GM18907 (cell line): ENCODE data around the gene C1QTNF1.

ENCODE experiments used
- ATAC-seq: cut with Tn5 transposase; IDR thresholded peaks from one replicate; pipeline ENCODE4 v1.9.1; 2021; ENCODE audit warnings: mild to moderate bottlenecking, moderate library complexity; ENCODE audit not compliant: unreplicated experiment

Gene C1QTNF1, protein sequence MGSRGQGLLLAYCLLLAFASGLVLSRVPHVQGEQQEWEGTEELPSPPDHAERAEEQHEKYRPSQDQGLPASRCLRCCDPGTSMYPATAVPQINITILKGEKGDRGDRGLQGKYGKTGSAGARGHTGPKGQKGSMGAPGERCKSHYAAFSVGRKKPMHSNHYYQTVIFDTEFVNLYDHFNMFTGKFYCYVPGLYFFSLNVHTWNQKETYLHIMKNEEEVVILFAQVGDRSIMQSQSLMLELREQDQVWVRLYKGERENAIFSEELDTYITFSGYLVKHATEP

DNA sequence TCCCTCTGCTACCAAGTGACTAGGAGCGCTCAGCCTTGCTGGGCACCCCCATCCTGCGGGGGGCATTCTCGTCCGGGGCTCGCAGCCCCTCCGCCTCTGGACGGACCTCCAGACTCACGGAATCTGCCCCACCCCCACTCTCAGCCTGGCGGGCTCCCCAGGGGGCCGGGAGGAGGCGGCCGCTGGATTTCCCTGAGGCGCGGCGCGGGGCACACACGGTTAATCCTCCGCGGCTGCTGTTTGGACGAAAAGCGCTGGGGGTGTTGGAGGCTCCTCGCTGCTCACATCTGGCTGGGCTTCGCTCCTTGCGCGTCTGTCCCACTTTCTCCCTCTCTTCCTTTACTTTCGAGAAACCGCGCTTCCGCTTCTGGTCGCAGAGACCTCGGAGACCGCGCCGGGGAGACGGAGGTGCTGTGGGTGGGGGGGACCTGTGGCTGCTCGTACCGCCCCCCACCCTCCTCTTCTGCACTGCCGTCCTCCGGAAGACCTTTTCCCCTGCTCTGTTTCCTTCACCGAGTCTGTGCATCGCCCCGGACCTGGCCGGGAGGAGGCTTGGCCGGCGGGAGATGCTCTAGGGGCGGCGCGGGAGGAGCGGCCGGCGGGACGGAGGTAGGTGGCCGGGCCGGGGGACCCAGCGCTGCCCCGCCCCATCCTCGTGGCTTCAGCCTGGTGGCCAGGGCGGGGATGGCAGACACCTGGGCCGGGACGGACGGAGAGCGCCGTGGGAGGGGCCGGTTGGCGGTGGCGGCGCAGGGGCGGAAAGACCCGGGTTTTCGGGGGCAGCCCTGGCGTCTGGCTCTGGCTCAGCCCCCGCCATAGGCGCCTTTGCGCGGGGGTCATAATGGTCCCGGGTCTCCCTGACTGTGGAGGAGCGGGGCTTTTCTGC, at the start of gene C1QTNF1:
Gene C1QTNF1 (plus strand): TSS at position 284 of the 886 bp plus-strand sequence. CDS start 19,800 bp downstream, outside the sequence.
- ATAC-seq = no peak

DNA sequence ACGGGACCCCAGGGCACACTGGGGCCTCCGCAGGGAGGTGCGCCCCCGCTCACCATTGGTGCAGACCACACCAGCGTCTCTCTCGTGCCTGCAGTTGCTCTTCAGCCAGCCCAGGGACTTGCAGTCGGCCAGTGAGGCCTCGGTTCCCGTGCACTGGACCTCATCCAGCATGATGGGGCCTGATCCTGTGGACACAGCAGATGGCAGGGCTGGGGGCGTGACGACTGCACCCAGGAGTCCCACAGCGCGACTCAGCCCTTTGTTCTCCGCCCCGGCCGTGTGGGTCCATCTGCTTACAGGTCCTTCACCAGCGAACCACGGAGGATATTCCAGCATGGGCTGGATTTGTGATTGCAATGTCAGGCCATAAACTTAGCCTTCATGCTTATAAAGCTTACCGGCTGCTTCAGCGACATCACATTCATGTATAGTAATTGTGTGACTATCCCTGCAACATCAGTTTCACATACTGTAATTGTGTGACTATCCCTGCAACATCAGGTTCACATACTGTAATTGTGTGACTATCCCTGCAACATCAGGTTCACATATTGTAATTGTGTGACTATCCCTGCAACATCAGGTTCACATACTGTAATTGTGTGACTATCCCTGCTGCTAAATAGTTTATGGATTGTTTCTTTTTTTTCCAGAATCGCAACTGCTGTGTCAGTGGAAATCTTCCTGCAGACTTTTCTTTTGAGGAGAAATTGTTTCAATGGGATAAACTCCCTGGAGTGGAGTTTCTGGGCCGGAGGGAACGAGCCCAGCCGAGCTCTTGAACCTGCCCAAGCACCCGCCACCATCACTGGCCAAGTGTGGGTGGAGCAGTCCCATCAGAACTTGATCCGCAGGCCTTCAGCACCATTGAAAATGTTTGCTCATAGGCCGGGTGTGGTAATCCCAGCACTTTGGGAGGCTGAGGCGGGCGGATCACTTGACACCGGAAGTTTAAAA, 49.1 kb upstream of the C1QTNF1 start:
- no peak for ATAC-seq

DNA sequence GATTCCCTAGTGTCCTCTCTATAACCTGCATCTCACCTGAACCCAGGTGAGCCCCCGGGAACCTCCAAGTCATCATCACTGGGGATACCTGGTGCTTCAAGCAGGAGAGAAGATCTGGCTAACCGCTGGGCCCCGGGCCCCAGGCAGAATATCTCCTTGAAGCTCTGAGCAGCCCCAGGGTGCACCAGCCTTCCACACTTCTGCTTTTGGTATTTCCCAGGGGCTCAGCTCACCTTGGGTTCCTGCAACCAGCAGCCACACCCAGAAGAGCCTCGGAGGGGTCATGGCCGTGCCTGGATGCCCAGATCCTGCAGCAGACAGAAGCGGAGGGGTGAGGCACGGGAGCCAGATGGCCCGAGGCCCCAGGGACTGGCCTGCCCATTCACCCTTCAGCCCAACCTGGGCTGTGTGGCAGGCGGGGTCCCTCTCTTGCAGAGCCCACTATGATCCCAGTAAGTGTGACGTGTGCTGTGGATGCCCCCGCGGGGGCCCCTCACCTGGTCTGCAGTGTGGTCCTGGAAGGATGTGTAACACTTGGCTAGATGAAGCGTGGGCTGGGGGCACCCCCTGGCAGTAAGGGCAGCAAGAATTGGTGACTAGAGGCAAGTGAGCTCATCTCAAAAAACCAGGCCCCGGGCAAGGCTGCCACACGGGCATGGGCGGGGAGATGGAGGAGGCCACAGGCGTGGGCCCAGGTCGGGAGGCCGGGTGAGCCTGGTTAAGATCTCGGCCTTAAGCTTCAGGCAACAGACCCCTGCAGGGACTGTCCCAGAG, 46.9 kb upstream of the C1QTNF1 start:
- no peak for ATAC-seq

DNA sequence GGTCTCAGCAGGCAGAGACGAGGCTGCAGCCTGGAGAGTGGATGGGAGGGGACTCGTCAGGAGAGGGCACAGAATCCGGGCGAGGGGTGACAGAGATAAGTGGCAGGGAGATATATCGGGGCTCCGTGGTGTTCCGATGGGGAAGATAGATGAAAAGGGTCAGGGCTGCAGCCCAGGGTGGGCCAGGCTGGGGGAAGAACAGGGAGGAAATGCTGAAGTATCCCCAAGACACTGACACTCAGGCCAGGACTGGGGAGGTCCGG, 46.4 kb upstream of the C1QTNF1 start:
- ATAC-seq = no peak

DNA sequence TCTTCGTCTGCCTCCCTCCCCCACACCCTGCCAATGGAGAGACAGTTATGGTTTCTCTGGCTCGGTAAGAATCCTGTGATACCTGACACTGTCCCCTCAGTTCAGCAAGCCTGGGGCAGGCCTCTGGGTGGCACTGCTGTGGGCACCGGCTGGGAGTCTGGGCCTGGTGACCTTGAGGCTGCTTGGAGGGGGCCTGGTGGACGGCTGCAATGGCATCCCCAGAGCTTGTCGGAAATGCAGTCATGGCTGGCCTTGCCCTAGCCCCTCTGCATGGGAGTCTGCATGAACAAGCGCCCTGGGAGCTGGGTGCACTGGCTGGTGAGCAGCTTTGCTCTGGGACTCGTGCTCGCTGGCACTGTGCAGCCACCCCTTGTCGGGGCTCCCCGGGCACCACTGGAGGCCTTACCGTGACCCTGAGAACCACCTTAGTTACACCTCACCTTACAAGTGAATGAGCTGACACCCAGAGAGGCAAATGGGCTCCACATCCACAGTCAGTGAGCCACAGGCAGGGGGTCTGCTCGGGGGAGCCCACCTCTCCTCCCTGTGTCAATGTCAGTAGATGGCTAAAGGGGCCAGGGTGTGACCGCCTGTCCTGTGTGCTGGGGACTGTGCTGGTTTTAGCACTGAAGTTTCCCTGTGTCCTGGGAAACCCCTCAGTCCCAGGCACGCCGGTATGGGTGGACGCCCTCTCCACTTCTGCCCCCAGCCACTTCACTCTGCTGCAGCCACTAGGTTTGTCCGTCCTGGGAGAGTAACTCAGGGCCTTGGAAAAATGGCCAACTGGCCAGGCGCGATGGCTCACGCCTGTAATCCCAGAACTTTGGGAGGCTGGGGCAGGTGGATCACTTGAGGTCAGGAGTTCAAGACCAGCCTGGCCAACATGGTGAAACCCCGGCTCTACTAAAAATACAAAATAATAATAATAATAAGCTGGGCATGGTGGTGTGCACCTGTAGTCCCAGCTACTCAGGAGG, 45.7 kb upstream of the C1QTNF1 start:
- ATAC-seq = no peak

DNA sequence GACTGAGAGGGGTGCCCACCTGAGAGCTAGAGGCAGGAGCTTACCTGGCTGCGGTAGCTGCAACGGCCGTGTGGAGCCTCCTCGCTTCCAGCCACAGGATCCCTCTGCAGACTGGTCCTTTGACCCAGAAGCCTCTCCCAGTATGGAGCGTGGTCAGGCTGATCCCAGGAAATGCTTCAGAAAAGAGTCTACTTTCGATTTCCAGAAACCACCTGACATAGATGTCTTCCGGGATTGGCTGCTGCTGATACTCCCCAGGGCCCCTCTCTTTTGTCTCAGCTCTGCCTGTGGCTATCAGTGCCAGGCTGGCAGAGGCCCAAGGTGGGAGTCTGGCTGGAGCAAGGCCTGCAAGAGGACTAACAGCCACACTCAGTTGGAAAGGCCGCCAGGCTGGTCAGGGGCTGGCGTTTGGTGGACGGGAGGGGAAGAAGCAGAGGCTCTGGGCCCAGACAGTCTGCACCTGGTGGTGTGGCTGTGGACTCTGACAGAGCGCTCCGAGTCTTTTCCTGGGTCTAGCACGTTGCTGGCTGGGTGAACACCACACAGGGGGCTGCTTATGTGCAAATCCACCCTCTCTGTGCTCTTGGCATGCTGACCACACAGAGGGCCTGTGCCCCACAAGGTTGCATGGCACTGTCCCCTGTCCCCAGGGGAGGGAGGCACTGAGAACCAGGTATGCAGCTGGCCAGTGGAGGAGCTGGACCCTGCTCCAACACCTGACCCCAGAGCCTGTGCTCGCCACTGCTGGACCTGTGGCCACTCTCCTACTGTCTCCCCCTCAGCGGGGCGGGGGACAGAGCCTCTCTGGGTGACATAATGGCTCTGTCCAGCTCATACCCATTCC, 44.0 kb upstream of the C1QTNF1 start, which contains the start of gene LGALS3BP:
Gene LGALS3BP (minus strand): TSS at position 144 of the 844 bp plus-strand sequence. CDS start 2,732 bp downstream, outside the sequence.
- no peak for ATAC-seq

DNA sequence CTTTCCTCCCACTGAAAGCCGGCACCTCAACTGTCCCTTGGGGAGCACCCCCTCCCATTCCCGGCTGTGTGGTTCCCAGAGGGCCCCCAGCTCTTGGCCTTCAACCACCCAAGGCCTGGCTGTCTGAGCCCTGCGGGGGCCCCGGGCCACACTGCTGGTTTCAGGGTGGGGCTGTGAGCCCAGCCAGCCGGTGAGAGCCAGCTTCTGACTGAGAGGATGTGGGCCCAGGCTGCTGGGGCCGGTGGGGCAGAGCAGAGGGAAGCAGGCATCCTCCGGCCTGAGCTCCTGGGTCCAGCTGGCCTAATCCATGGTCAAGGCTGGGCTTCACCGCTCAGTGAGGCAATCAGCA, 43.4 kb upstream of the C1QTNF1 start:
- no peak for ATAC-seq

DNA sequence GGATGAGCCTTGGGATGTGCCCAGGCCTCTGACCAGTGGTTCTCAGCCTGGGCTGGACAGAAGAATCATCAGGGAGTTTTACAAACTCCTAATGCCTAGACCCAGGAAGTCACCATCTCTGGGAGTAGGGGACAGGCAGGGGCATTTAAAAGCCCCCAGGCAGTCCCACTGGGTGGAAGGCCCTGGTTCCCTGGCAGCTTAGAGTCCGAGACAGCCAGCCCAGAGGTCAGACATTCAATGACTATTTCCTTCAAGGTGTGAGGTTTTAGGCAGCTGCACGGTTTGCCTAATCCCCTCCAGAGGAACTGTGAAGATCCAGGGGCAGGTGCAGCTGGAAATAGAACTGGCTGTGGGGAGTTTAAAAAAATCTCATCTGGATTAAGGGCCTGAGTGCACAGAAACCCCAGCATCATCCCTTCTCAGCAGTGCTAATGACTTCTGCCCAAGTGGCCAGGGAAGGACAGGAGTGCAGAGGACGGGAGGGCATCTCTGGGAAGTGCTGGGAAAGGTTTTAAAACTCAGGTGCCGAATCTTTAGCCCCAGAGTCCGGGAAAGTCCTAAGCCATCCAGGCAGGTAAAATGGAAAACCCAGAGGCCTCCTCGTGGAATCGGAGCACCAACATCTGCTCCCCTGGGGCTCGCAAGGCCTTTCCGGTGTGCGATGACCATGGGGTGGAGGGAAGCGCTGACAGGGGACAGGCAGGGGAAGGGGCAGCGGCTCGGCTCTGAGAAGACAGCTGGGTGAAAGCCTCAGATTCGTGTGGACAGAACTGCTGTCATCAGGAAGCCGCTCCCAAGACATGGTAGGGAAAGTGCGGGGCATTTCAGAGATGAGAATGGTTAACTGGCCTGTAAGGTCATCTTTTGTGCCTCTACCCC, 42.7 kb upstream of the C1QTNF1 start:
- no peak for ATAC-seq

DNA sequence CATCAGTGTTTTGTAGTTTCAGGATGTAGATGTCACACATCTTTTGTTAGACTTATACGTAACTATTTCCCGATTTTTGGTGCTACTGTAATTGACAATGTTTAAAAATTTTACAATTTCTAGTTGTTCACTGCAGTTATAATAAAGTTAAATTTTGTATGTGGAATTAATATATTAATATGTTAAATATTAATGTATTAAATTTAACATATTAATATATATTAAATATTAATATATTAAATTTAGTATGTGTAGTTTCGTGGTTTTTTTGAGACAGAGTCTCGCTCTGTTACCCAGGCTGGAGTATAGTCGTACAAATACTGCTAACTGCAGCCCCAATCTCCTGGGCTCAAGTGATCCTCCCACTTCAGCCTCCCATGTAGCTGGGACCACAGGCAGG, 38.6 kb upstream of the C1QTNF1 start:
- no peak for ATAC-seq

DNA sequence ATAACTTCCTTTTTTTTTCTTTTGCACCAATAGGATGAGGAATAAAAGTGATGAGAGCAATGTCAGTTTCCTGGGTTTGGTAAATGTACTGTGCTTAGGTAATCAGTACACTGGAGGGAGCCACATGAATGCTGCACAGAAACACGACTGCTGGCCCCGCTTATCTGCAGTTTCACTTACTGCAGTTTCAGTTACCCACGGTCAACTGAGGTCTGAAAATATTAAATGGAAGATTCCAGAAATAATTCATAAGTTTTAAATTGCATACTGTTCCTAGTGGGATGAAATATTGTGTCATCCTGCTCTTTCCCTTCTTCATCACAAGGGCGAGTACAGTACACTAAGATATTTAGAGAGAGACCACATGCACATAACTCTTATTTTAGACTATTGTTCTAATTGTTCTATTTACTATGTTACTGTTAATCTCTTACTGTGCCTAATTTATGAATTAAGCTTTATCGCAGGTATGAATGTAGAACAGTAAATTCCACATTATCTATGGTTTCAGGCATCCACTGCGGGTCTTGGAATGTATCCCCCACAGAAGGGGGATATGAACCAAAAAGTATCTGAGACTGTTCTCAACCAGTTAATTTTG, 37.8 kb upstream of the C1QTNF1 start:
- no peak for ATAC-seq

DNA sequence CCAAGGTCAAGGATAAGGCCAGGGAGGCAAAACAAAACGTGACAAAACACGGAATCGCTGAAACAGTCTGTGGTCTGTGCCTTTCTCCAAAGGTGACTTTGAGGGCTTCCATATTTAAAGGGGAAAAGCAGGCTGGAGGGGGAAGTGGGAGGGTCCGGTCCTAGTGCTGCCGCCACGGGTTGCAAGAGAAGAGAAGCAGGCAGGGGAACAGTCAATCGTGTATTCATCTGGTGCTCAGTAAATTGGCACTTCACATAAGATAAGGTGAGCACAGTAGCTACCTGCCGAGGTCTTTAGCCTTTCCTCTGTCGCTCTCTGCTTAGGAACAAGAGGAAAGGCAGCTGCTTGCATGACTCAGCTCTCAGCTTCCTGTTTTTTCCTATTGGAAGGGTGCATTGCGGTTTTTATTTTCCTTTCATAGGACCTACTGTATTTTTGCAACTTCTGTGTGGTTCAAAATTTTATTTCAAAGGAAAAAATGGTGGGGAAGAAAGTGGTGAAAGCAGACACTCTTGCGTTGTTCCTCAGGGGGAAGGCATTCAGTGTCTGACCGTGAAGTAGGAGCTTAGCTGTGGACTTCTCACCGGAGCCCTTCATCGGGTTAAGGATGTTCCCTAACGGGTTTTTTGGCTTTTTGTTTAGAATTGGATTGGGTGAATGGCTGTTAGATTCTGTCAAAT, 37.2 kb upstream of the C1QTNF1 start:
- ATAC-seq = no peak

DNA sequence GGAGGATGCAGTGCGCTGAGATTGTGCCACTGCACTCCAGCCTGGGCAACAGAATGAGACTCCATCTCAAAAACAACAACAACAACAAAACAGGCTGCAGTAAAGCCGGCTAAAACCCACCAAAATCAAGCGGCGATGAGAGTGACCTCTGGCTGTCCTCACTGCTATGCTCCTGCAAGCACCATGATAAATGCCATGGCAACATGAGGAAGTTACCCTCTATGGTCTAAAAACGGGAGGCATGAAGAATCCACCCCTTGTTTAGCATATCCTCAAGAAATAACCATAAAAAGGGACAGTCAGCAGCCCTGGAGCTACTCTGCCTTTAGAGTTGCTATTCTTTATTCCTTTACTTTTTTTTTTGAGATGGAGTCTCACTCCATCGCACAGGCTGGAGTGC, 35.8 kb upstream of the C1QTNF1 start:
- ATAC-seq = no peak

DNA sequence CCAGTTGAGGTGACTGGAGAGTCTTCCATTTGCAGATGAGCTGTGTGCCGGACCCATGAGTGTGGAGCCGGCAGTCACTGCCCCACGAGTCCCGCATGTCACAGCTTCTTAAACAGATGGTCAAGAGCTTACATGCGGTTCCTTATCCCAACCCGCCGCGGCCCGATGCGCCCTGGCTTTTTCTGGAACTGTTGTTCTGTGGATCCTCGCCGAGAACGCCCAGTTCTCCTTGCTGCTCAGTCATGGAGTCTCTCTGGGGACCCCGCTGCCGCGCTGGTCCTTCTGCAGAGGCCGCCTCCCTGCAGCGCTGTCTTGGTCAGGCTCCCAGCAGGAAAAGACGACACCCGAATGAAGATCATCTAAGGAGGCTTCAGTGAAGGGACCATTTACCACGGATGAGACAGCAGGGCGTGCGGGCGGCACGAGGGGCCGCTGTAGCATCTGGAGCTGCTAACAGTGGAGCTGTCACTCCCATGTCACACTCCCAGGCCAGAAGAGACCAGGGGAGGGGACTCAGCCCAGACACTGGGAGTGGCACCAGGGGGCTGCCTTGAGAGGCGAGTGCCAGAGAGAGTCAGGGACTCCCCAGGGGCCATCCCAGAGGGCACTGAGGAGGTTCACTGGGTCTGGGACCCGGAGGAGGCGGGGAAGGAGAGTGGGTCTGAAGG, 33.5 kb upstream of the C1QTNF1 start:
- ATAC-seq = no peak

DNA sequence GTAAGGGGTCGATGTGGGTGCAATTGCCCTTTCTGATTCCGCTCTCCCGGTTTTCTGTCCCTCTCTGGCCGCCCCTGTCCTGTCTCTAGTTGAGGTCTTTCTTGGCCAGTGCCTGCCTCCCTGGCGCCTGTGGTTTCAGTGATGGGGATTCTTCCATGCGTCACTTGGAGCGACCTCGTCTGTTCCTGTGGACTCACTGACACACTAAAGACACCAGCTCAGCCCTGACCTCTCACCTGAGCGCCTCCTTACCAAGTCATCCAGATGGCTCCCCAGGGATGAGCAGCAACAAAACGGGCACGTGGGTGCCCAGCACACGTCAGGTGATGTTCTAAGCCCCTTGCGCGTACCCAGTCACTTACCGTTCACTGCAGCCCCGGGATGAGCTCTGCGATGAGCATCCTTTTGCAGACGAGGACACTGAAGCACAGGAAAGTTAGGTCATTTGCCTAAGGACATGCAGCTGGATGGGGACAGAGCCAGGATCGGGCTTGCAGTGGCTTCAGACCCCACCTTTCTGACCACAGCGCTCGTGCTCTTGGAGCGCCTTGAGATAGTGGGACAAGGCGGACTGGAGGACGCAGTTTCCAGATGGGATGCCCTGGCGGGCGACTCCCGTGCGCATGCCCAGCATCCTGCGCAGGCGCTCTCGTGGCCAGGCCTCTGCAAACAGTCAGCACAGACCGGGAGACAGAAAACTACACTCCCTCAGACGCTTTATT, 32.8 kb upstream of the C1QTNF1 start:
- no peak for ATAC-seq

DNA sequence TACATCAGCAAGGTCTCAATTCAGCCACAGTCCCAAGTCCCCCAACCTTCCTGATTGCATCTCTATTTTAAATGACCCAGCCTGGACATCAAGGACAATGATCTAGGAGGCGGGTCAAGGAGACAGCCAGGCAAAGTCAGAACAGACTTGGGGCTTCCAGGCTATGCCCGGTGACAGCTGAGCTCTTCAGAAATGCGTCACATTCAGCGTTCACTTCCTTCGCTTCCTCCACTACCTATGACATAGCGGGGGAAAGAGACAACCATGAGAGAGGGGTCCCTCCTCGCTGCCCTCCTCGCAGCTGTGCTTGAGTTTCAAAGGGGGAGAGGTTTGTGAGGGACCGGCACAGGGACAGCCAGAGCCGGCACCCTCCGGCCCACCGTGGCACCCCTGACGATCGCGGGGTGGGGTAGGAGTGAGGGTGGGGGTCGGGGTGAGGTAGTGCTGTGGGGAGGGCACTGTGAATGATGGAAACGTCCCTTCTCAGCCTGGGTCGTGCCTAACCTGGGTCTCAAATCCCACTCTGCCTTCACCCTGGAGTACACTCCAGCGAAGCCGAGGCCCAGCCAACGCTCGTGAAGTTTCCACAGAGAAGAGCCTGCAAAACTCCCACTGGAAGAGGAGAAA, 31.9 kb upstream of the C1QTNF1 start:
- no peak for ATAC-seq
